HK-2 (cell line): Measurements from ENCODE around the gene ZSWIM3.

Experiments used
- DNase-seq: peaks from one replicate; pipeline ENCODE4 v3.0.0-alpha.2; 2018; ENCODE audit not compliant: unreplicated experiment

ZSWIM3 gene

DNA sequence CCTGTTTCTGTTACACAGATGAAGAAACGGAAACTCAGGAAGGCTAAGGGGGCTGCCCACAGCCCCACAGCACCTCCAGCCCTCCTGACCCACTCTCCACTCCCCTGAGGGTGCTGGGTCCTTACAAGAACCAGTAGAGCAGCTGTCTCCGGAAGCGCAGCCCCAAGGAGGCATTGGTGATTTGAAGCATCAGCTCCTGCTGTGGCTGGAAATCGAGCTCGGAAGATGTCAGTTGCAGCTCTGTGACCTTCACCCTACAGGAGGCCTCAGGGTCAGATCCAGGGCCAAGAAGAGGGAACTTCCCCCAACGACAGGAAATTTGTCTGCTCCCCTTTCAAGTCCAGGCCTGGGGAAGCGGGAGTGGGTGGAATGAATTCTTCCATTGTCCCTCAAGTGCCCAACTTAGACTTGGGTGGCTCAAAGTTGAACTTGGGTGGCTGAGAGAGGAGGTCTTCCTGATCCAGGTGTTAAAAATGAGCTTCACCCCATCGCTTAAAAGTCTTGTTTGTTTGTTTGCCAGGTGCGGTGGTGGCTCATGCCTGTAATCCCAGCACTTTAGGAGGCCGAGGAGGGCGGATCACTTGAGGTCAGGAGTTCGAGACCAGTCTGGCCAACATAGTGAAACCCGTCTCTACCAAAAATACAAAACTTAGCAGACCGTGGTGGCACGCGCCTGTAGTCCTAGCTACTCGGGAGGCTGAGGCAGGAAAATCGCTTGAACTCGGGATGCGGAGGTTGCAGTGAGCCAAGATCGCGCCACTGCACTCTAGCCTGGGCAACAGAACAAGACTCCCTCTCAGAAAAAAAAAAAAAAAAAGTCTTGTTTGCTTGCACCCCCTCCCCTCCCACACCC lies 52.6 kb downstream of the ZSWIM3 start:
- DNase-seq, result no peak

DNA sequence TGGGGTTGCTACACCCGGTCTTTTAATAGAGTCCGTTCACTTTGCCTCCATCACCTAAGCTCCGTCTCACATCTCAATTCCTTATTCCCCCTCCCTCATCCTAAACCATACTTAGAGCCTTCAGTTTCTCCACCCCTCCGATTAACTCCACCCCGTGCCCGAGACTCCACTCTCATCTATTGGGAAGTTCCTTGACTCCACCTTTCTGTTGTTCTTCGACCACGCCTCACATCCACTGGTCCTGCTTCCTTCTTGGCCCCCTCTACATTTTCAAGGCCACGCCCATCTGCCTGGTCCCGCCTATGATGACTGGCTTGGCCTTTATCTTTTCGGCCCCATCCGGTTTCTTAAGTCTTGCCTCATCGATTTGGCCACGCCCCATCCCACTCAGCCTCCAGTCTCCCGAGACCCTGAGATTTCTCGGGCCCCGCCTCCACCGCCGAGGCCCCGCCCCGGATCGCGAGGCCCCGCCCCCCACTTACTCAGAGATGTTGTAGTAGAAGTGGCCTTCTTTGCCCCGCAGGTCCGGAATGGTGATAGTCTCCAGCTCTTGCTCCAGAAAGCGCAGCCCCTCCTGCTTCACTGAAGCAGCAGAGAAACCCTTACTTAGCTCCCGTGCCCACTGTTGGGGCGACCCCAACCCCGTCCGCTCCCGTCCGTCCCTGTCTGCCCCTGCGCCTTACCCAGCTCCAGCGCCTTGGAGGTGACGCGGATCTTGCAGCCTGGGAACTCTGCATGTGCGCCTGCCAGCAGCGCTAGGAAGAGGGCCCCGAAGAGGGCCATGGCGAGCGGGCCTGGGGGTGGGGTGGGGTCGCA lies 53.5 kb downstream of the ZSWIM3 start:
- DNase-seq, result peak; percentile 92

DNA sequence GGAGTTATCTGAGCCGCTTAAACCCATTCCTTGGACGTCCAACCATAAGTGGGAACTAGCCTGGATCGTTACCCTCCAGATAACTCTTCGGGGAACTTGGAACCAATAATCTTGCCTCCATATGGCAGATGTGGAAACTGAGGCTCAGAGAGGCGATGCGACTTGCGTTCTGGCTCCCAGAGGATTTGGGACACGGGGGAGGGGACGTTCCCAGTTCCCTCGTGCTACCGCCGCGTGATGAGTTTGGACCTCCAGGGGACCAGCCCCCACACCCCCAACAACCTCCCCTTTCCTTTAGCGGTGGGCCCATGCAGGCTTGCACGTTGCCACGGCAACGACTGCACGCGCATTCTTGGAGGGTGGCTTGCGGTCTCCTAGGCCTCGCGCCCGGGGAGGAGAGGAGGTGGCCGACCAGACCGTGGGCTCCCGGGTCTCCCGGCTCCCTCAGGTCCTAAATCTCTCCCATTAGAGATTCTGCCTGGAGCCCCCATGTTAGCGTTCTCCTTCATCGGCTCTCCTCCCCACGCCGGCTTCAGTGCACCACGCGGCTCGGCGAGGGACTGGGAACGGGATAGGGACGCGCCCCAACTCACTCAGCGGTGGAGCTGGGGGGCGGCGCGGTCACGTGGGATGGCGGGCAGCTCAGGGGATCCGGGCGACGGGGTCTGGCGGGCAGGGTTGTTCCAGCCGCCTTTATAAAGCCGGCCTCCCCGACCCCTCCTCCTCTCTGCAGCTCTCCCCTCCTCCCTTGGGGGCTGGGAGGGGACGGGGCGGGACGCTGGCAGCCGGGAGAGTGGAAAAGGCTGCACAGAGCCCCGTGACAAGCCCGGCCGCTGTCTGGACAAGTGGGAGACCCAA lies 54.3 kb downstream of the ZSWIM3 start, which contains the start of gene PLTP:
Gene PLTP, minus strand, starts transcription at position 670 of the 858 bp plus-strand sequence. CDS start 703 bp downstream, outside the sequence.
- DNase-seq, result peak; percentile 49

DNA sequence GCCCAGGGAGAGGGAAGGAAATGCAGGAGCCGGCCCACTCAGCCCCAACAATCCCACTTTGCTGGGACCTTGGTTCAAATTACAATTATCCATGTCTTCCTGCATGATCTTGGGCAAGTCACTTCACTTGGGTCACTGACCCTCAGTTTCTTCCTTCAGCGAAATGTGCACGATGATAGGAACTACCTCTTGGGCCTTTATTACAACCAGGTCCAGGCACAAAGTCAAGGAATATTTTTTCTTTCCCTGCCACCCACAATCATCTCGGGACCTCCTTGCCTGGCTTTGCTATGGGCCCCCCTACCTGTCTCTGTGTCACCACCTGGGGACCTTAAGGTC lies 54.9 kb downstream of the ZSWIM3 start:
- no peak for DNase-seq

DNA sequence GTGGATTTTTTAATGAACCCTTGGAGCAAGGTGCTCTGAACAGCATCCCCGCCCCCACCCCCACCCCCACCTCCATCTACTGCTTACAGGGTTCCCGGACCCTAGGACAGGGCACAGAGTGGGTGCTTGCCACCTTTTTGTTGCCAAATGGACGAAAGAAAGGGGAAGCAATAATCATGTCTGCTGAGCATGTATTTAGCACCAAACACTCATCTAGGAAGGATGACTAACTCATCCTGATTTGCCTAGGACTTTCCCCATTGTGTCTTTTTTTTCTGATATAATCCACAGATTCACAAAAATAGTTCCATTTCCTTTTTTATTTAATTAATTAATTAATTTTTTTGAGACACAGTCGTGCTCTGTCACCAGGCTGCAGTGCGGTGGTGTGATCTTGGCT lies 55.7 kb downstream of the ZSWIM3 start:
- no peak for DNase-seq

DNA sequence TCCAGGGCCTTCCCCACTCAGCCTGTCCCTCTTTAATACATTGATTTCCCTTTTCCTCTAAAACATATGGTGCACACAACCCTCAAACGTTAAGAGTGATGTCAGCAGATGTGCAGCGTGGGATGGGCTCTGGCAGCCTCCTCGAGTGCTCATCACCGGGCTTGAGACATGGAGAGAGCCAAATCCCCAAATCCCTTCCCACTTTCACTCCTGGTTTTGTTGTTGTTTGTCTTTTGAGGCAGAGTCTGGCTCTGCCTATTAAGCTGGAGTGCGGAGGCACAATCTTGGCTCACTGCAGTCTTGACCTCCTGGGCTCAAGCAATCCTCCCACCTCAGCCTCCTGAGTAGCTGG lies 60.4 kb downstream of the ZSWIM3 start:
- DNase-seq, result no peak

DNA sequence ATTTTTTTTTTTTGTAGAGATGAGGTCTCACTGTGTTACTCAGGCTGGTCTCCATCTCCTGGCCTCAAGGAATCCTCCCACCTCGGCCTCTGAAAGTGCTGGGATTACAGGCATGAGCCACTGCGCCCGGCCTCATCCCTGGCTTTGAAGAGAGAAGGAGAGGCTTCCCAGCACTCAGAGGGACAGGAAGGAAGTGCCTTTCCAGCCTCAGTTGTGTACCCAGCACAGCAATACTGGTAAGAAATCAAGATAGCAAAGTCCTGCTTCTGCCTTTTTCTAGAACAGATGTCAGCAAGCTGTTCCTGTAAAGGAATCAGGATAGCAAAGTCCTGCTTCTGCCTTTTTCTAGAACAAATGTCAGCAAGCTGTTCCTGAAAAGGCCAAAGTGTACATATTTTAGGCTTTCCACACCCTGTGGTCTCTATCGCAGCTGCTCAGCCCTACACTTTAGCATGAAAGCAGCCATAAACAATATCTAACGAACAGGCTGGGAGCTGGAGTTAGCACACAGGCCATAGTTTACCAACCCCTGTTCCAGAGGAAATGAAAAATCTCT lies 60.8 kb downstream of the ZSWIM3 start:
- no peak for DNase-seq

DNA sequence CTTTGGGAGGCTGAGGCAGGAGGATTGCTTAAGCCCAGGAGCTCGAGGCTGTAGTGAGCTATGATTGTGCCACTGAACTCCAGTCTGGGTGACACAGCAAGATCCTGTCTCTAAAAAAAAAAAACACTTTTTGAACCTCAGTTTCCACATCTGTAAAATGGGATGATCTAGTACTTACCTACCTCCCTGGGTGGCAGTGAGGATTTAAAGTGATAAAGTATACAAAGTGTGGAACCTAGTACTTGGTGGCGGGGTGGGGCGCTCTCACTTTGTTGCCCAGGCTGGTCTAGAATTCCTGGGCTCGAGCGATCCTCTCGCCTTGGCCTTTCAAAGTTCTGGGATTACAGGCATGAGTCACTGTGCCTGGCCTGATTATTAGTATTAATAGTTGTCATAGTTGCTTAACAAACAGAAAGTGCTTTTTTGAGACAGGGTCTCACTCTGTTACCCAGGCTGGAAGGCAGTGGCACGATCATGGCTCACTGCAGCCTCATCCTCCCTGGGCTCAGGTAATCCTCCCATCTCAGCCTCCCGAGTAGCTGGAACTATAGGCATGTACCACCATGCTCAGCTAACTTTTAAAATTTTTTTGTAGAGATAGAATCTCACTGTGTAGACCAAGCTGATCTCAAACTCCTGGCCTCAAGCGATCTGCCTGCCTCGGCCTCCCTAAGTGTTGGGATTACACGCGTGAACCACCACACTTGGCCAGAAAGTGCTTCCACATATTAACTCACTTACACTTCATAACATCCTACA lies 61.5 kb downstream of the ZSWIM3 start:
- DNase-seq, result no peak

DNA sequence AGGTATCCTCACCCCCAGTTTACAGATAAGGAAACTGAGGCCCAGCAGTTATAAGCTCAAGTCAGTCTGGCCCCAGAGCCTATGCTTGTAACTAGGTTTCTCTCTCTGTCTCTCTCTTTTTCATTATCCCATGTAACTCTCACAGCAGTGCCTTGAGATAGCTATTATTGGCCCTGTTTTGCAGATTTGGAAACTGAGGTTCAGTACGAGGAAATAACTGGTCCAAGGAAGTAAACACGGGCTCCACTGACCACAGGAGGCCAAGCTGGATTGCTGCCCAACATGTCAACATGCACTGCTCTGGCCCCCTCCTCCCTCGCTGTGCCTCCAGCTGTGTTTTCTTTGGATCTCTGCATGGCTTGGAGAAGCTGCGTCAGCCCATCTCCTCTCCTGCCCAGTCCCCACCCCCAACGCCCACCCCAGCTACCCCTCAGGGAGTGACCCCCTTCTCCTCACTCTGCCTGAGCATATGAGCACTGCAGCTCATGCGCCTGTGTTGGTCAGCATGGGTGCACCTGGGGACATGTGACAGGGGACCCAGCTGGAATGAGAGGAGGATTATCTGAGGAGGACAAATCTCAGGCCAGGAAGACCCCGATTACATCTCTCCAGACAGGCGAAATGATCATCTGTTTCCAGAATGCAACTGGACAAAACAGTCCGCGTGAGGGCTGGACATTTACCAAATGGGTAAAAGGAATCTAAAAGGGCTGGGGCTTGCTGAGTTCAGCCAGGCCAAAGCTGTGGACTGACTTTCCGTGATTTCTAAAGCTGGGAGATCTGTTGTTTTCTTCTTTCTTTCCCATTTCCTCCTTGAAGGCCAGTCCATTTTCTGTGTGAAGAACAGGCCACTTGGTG lies 62.4 kb downstream of the ZSWIM3 start:
- DNase-seq, result no peak

DNA sequence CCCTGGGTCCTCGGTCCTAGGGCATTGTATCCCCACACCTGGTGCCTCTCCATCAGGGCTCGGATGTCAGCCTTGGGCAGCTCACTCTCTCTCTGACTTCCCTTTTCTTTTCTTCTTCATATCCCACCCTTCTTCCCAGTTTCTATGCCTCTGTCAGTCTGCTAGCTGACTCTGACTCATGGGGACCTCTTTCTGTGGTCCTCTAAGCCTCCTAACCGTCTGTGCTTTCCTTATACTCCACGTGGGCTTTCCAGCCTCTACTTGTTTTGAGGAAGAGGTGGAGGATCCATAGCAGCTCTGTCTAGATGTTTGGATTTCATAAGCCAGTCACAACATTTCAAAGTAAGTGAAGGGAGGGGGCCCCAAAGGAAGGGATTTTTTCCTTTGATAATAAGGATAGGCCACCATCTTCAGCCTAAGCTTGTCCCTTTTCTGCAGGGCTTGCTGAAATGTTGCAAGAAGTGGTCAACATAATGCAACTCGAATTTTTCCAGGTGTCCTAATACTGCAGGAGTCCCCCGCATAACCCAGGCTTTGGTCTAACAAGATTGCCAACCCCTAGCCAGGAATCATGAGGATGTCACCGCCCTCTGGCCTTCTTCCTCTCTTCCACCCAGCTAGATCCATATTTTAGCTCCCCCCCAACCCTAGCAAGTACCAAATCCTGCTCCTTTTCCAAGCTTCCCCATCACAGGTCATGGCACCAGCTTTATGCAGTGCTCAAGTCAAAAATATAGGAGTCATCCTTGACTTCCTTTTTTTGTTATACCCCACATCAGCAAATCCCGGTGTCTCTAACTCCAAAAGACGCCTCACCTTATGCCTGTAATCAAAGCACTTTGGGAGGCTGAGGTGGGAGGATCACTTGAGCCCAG lies 63.3 kb downstream of the ZSWIM3 start:
- no peak for DNase-seq

DNA sequence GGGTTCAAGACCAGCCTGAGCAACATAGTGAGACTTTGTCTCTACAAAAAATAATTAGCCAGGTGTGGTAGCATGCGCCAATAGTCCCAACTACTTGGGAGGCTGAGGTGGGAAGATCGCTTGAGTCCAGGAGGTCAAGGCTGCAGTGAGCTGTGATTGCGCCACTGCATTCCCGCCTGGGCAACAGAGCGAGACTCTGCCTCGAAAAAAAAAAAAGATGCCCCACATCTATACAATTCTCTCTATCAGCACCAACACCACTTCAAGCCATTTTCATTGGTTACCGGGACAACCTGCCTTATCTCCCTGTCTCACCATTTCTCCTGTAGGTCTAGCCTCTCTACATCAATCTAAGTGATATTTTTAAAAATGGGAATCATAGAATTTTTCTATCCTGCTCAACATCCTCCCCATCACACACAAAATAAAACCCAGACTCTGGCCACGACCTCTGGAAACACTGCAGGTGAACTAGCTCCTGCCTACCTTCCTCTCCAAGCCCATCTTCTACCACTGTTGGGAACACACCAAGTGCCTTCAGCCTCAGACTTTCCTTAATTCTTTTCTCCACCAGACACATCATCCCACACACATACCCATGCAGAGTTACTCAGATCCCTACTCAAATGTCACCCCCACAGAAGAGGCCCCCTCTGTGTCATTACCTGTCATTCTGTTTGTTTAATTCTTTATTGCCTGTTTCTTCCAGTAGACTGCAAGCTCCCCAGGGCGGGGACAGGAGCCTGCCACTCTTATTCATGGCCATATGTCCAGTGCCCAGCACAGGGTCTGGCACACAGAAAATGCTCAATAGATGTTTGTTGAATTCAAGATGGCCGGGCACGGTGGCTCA lies 64.1 kb downstream of the ZSWIM3 start:
- no peak for DNase-seq

DNA sequence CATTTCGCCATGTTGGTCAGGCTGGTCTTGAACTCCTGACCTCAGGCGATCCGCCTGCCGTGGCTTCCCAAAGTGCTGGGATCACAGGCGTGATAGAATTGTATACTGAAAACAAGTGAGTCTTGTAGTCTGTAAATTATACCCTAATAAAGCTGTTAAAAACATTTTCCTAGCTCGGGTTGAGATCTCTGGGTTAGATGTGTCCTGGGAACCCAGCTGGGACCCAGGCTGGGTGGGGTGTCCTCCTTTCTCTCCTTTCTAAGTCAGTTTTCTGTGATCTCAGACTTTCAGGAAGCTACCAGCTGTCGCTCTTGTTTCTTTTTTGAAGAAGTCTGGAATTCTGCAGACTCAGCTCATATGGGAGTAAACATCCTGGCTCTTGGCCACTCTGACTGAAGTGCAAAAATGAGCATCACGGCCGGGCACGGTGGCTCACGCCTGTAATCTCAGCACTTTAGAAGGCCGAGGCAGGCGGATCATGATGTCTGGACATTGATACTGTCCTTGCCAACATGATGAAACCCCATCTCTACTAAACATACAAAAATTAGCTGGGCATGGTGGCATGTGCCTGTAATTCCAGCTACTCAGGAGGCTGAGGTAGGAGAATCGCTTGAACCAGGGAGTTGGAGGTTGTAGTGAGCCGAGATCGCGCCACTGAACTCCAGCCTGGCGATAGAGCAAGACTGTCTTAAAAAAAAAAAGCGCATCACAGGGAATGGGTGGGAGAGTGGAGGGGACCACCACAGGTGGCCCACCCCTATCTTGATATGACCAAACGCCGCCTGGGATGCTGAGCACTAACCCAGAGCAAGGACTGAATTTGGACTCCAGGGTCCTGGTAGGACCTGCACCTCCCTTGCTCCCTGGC lies 67.2 kb downstream of the ZSWIM3 start:
- no peak for DNase-seq

DNA sequence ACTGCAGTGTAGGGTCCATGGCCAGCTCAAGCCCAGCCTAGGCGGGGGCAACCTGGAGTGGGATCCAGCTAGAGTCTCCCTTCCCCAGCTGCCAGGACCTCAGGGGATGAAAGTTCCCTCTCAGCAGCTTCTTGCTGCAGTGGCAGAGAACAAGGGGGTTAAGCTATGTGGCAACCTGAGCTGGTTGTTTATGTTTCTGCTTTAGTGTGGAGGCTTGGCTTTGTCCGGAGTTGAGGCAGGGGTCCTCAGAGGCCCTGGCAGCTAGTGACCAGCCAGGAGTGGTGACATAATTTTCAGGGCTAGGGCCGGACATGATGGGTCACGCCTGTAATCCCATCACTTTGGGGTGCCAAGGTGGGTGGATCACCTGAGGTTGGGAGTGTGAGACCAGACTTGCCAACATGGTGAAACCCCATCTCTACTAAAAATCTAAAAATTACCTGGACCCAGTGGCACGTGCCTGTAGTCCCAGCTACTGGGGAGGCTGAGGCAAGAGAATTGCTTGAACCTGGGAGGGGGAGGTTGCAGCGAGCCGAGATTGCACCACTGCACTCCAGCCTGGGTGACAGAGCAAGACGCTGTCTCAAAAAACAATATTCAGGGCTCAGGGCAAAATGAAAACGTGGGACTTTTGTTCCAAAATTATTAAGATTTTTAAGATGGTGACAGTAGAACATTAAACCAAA lies 68.5 kb downstream of the ZSWIM3 start:
- no peak for DNase-seq

DNA sequence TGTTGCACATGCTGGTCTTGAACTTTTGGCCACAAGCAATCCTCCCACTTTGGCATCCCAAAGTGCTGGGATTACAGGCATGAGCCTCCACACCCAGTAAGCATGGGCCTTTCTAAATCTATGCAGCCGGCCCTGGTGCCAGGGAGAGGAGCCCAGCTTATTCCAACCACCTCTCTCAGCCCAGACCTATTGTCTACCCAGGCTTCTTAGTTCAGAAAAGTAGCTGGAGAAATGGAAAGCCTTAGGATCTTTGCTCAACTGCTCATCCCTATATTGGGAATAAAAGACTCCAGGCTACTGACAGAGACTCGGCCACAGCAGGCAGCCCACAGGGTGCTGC lies 69.3 kb downstream of the ZSWIM3 start:
- DNase-seq, result no peak

DNA sequence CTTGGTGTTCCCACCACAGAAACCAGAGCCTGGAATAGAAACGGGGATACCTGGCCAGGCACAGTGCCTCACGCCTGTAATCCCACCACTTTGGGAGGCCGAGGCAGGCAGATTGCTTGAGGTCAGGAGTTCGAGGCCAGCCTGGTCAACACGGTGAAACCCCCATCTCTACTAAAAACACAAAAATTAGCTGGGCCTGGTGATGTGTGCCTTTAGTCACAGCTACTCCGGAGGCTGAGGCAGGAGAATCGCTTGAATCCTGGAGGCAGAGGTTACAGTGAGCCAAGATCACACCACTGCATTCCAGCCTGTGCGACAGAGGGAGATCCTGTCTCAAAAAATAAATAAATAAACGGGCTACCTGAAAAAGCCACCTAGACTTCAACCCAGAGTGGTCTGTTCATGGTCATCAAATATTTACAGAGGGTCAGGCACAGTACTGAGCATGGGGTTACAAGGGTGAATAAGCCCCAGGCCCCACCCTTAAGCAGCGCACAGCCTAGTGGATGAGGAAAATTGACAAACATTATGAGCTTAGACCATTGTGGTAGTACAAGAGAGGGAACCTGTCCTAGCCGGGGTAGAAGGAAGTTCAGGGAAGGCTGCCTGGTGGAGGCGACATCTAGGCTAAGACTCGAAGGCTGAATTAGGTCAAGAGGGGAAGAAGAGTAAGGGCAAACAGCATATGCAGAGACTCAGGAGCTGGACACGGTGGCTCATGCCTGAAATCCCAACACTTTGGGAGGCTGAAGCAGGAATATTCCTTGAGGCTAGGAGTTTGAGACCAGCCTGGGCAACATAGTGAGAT lies 69.9 kb downstream of the ZSWIM3 start:
- DNase-seq, result no peak
